Left hindlimb (tissue), 1 donor: ENCODE measurements around the gene RNF115.
"Not testable (repeated sequence)": the region's sequence is repeated elsewhere in the genome, so short reads cannot be mapped to it uniquely, and the experiment has no call there.

Source experiments
- DNase-seq: peaks from one replicate; pipeline ENCODE4 v3.0.0-alpha.2; 2018

Gene RNF115

GRCh38 chr1:145823565-145824498 is at the start of gene RNF115, which contains the start of gene POLR3C:
RNF115 (minus strand) TSS chr1:145824095; CDS start chr1:145823873, 222 bp downstream.
POLR3C (plus strand) TSS chr1:145824200; CDS start chr1:145825777, 1,577 bp downstream.
- DNase-seq = peak; percentile 94

- DNase-seq = peak; percentile 69
These were observed 48.4 kb upstream of the RNF115 start for GRCh38 chr1:145871994-145872924.

- no peak for DNase-seq
These were observed 44.3 kb upstream of the RNF115 start for GRCh38 chr1:145868232-145868631.

GRCh38 chr1:145863282-145864018 is 39.6 kb upstream of the RNF115 start:
- DNase-seq = peak; percentile 87

- peak; percentile 94 for DNase-seq
These were observed 35.7 kb upstream of the RNF115 start for GRCh38 chr1:145859491-145860023.

- DNase-seq = peak; percentile 98
These were observed 35.1 kb upstream of the RNF115 start, which contains the start of gene PIAS3 for GRCh38 chr1:145858901-145859490. PIAS3 (minus strand) TSS chr1:145859081; CDS start chr1:145858990, 91 bp downstream.

GRCh38 chr1:145858238-145858900 is 34.5 kb upstream of the RNF115 start:
- DNase-seq = no peak

GRCh38 chr1:145857170-145857569 is 33.3 kb upstream of the RNF115 start:
- DNase-seq = no peak

GRCh38 chr1:145855426-145855948 is 31.6 kb upstream of the RNF115 start:
- DNase-seq = no peak

- DNase-seq = no peak
These were observed 25.7 kb upstream of the RNF115 start for GRCh38 chr1:145849356-145850160.

GRCh38 chr1:145847827-145848226 is 23.9 kb upstream of the RNF115 start:
- no peak for DNase-seq

- DNase-seq = peak; percentile 65
These were observed 22.3 kb upstream of the RNF115 start for GRCh38 chr1:145846201-145846612.

- peak; percentile 88 for DNase-seq
These were observed 21.7 kb upstream of the RNF115 start, which contains the start of gene NUDT17 for GRCh38 chr1:145845514-145846161. NUDT17 (plus strand) TSS chr1:145845630; CDS start chr1:145845641, 11 bp downstream.

- DNase-seq = no peak
These were observed 21.2 kb upstream of the RNF115 start for GRCh38 chr1:145845144-145845513.

- DNase-seq = no peak
These were observed 19.1 kb upstream of the RNF115 start for GRCh38 chr1:145843031-145843430.

- DNase-seq = no peak
These were observed 13.8 kb upstream of the RNF115 start for GRCh38 chr1:145837656-145838055.

- DNase-seq = not testable (repeated sequence)
These were observed 6.9 kb upstream of the RNF115 start for GRCh38 chr1:145830810-145831209.

- DNase-seq = no peak
These were observed 4.6 kb upstream of the RNF115 start for GRCh38 chr1:145828367-145829026.

- no peak for DNase-seq
These were observed 4.1 kb upstream of the RNF115 start for GRCh38 chr1:145827966-145828365.
